Left forelimb (tissue), 1 donor: ENCODE results near the gene PPP2R5A.

Experiments
- DNase-seq: peaks from one replicate; pipeline ENCODE4 v3.0.0-alpha.2; 2018; ENCODE audit warnings: low spot score

PPP2R5A gene

DNA sequence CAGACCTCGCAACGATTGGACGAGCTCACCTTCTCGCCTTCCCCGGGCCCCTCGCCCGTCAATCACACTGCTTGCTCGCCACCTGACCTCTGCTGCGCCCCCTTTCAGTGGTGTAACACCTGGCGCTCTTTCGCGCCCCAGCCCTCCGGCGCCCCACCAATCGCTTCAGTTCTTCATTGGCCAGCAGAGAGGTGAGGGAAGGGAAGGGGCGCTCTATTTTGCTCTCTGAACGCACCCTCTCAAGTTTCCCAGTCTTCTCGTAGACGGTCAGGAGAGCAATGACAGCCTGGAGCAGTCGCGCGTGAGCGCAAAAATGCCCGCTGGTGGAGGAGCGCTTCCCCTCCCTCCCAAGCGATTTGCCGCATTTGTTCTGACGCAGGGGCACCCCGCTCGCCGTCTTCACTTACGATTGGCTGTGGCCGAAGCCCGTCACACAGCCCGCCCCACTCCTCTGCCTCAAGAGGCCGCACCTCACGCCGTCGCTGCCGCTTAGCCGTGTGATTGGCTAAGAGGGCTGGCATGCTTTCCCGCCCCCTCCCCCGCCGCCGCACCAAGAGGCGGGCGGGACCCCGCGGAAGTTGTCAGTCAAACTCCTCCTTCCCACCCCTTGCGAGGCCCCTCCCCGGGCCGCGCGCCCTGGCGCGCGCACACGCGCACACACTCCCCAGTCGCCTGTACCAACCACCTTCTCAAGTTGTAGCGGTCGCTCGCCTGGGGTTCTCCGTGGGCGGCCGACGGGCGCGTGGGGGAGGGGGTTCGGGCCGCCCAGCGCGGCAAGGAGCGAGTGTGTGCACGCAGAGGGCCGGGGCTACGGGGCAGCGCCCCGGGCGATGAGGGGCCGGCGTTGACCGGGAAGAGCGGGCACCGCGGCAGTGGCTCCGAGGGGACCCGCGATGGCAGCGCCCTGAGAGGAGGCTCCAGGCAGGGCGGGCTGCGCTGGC lies at the start of gene PPP2R5A:
Gene PPP2R5A, plus strand, starts transcription at position 667 of the 941 bp plus-strand sequence. CDS start 701 bp downstream, outside the sequence.
- peak; percentile 100 for DNase-seq

GRCh38 chr1:212235857-212236256 lies 49.4 kb upstream of the PPP2R5A start:
- no peak for DNase-seq

DNA sequence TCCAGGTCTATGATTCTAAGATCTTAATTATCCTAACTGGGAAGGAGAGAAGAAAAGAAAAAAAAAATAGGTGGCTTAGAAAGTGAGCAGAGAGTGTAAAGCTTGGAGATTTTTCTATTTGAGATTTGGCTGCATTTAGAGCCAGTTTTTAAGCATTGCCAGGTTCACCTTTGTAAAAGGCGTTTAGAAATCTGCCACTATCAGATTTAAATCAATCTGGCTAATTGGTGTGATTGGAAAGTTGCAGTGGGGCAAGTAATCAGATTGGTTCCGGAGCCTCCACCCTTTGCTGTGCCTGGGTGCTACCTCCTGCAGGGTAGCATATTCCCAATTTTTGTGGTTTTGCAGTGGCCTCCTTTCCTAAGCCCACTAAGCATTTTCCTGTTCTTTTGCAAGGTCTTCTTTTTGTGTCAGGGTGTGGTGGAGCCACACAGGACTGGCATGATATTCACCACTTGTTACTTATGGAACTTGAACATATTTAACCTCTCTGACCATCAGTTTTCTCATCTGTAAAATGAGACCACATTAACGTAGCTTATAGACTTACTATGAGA lies 48.5 kb upstream of the PPP2R5A start:
- no peak for DNase-seq

- DNase-seq, result no peak
These were observed 47.6 kb upstream of the PPP2R5A start for GRCh38 chr1:212237651-212238050.

DNA sequence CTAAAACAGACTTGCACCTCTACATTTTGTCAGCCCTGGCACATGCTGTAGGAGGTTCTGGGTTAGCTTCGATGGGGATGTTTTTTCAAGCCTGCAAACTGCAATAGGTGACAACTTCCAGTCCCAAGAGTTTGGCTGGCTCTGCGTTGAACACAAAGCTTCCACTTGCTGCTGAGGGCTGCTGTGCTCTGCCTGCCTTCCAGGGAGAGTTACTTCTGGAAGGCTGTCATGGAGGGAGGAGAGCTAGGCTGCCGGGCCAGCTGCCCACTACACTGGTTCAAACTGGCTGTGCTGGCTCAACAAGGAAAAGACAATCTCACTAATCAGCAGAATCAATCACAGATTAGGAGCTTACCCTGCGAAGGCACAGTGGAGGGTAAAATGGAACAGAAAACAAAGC lies 46.7 kb upstream of the PPP2R5A start:
- no peak for DNase-seq

- no peak for DNase-seq
These were observed 43.7 kb upstream of the PPP2R5A start for GRCh38 chr1:212241501-212241900.

DNA sequence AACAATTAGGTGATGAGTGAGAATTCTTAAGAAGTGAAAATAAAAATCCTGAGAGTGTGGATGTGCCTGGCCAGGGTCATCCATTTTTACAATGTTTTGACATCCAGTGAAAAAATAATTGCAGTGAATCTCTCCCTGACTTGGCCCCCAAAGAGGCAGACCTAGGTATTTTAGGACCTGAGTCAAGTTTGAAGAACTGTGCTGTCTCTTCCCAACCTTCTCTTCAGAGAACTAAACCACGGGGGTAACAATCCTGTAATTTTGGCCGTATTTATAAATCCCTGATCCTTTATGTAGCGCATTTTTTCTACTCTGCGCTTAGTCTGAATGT lies 43.3 kb upstream of the PPP2R5A start:
- DNase-seq, result no peak

DNA sequence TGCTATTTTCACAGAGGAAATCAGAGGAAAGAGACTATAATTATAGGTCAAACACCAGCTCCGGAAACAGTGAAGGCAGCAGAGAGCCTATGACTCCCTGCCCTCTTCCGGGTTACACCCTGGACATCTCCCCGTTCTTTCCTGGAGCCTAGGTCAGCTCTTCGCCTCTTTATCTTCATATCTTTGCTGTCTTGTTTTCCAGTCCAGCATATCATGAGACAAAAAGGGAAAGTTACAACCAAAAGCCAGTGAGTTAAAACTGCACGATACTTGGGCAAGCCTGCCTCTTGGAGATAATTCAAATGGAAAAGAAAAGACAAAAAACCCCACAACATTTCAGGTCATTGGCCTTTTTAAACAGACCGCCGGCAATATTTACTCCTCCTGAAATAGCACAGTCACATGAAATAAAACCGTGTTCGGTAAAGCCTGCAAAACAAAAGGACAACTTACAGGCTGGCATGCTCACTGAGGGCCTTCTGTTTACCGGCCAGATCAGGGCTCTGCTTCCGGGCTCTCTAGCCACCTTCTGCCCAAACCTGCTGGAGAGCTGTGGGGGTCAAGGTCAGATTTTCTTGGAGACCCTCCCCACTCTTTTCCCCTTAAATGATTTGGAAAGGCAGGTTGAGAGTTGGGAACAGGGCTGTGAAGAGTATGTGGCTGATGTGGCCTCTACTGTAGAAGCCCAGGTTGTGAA lies 42.8 kb upstream of the PPP2R5A start:
- DNase-seq, result no peak

DNA sequence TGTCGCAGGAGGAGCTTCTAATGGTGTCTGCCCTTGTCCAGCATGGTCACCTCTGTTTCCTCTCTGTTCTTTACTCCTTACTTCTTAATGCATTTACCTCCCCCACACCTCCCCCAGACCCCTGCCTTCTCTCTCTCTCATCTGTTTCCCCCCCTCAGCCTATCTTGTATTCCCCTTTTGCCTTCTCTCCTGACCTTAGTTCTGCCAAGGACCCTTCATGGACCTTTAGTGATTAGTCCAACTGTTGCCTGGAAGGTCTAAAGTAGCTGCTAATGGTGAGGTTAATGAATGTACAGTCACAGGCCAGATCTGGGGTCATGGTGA lies 42.3 kb upstream of the PPP2R5A start:
- no peak for DNase-seq

GRCh38 chr1:212244441-212244840 lies 40.8 kb upstream of the PPP2R5A start:
- DNase-seq, result no peak

DNA sequence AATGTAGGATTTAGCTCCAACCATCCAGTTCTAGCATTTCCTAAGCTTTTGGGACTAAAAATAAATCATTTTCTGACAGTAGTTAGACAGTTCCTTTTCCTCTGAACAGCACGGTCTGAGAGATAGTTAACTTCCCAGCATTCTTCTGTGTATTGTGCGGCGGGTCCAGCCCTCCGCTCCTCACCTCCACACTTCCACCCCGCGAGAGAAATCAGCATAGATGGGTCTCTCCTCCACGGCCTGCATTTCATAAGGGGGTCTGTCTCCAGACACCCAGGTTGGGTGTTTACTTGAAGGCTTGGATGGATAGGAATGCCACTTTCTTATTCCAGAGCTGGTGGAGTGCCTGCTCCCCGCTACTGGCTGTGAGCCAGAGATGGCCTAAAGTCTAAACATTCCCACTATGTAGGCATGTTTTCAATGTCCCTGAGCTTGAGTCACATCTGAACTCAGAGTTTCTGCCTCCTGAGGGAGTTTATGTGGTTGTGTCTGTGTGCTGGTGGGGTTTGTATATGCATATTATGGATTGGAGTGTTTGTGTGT lies 38.0 kb upstream of the PPP2R5A start:
- DNase-seq, result no peak

DNA sequence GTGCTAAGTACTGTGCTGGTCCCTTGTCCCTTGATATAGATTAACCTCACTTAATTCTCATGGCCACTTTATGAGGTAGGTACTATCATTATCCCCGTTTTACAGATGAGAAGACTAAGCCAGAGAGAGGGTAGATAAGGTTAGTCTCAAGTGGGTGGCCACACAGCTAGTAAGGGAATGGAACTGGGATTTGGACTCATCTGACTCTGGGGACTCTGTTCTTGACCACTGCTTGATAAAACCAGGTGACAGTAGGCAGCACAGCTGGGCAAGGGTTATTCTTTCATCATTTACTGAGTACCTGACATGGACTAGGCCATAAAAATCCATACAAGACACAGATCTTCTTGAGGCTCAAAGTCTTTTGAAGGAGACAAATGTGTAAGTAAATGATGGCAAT lies 37.2 kb upstream of the PPP2R5A start:
- no peak for DNase-seq

GRCh38 chr1:212254853-212255363 lies 30.3 kb upstream of the PPP2R5A start:
- no peak for DNase-seq

GRCh38 chr1:212255705-212256307 lies 29.4 kb upstream of the PPP2R5A start:
- no peak for DNase-seq

DNA sequence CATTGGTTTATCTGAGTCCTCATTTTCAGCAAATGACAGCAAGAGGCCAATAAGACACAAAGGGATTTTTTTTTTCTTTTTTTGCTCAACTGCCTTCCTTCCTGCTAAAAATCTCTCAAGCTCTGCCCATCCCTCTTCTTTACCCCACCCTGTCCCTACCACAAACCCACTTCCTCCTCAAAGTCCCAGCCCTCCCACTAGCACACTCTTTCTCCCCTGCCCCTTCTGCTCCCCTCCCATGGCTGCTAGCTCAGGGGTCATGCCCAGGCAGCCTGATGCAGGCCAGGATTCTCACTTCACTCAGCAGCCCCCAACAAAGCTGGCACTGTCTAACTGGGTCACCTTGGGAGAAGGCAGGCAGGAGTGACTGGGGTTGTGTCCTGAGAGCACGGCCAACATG lies 28.8 kb upstream of the PPP2R5A start:
- no peak for DNase-seq

DNA sequence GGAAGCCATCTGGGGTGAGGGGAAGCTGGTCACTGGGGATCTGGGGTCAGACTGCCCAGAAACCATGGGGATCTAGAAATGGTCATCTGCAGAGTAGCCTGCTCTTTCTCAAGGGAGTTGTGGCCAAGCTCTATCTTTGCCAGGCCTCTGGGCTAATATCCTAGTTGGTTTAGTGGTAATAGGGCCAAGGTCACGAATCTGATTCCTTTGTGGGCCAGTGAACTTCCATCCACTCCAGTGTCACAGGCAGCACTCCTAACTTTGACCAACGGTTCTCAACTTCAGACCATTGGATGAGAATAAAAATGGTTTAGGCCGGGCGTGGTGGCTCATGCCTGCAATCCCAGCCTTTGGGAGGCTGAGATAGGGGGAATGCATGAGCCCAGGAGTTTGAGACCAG lies 28.1 kb upstream of the PPP2R5A start:
- no peak for DNase-seq

DNA sequence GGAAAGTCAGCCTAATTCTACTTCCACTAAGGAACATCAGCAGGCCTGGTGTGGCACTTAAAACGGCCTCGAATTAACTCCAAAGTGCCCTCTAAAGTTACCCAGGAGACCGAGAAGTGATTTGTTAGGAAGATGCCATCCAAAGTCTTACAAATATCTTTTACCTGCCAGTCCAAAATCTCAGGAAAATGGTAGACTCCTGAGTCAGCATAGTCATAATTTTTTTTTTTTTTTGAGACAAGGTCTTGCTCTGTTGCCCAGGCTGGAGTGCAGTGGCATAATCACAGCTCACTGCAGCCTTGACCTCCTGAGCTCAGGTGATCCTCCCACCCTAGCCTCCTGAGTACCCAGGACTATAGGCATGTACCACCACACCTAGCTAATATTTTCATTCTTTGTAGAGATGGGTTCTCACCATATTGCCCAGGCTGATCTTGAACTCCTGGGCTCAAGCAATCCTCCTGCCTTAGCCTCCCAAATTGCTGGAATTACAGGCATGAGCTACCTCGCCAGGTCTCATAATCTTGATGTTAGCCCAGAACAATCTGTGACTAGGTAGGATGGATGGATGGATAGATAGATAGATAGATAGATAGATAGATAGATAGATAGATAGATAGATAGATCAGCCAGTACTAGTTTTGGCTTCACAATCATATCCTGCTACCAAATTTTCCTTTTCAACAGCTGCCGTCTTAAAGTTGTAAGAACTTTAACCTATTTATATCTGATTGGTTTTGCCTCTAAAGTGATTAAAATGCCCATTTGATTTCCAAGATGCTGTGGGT lies 25.3 kb upstream of the PPP2R5A start:
- DNase-seq, result no peak

- no peak for DNase-seq
These were observed 24.5 kb upstream of the PPP2R5A start for GRCh38 chr1:212260557-212261355.

DNA sequence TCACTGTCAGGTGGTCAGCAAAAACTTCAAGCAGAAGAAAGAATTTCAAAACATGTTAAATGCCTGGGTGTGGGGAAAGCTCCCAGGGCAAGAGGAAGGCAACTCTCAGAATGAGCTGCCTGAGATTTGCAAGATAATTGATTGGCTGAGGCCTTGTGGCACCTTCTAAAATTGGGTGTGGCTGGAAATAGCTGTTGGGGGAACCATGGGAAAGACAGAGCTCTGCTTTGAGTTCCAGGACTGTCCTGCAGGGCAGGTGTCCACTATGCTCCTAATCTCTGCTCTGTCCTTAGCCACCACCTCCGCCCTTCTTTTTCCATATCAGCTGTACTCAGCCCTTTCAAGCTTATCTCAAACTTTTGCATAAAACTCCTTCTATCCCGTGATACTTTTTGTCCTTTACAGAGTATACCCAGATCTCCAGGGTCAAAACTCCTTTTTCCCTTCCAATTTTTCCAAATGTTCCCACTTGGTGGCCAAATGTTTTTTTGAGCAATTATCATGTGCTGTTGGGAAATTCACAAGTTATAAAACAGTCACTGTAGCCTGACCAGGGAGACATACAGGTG lies 23.8 kb upstream of the PPP2R5A start:
- no peak for DNase-seq

DNA sequence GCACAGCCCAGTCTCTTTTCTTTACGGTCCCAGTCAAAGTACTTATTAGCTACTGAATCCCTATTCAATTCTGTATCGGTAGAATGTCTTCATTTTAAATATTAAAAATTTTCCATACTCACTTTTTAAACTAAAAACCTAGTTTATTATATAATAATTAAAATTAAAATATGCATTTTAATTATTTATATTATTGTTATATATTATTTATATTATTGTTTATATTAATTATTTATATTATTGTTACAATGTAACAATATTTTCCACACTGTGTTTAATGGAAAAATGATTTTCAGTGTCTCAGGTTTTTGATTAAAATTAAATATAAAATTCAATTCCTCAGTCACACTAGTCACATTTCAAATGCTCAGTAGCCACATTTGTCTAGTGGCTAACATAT lies 18.2 kb upstream of the PPP2R5A start:
- no peak for DNase-seq
